HepG2 (cell line): ENCODE results near the gene ADAM20.

ENCODE experiments used
- NFATC3 ChIP-seq: sonication (generic); formaldehyde crosslinking; IDR thresholded peaks from 2 replicates; pipeline ENCODE4 v1.5.1; 2020; ENCODE audit warnings: mild to moderate bottlenecking, missing genetic modification reagents
- NR2F2 ChIP-seq: IDR thresholded peaks from 2 replicates; pipeline ENCODE4 v1.6.1; 2012; ENCODE audit warnings: low read depth, inconsistent platforms, borderline replicate concordance
- RELA ChIP-seq: sonication (generic); formaldehyde crosslinking; IDR thresholded peaks from 2 replicates; pipeline ENCODE4 v1.4.0; 2020; ENCODE audit warnings: missing genetic modification reagents
- TBP ChIP-seq: sonication (generic); formaldehyde crosslinking; IDR thresholded peaks from 2 replicates; pipeline ENCODE4 v1.5.0; 2020; ENCODE audit warnings: missing genetic modification reagents
- TF ChIP-seq, protein P1 (sequence below): sonication (generic); IDR thresholded peaks from 2 replicates; pipeline ENCODE4 v1.6.1; 2016; ENCODE audit warnings: low read depth, borderline replicate concordance

DNA sequence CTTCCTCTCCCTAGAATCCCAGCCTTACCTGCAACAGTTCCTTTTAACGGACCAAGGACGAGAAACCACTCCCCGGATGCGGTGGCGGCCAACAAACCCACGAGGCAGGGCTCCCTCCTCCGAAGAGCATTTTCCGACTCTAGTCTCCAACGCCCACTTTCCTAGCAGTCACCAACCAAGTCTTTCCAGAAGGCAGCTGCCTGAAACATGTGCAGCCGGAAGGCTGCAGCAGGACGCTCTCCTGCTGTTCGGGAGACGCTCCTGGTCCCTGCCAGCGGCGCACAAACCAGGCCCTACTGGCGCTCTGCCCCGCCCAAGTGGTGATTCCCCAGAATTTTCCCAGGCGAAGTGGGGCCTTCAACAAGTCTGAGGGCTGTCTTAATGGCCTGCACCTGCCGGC, 21.1 kb upstream of the ADAM20 start:
- no peak for TF ChIP-seq RELA (CRISPR knock-in tag)
- no peak for TF ChIP-seq NR2F2
- TF ChIP-seq, protein P1, sequence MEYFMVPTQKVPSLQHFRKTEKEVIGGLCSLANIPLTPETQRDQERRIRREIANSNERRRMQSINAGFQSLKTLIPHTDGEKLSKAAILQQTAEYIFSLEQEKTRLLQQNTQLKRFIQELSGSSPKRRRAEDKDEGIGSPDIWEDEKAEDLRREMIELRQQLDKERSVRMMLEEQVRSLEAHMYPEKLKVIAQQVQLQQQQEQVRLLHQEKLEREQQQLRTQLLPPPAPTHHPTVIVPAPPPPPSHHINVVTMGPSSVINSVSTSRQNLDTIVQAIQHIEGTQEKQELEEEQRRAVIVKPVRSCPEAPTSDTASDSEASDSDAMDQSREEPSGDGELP = no peak
- no peak for TF ChIP-seq TBP (CRISPR knock-in tag)
- no peak for TF ChIP-seq NFATC3 (CRISPR knock-in tag)
